ENCODE measurements around the gene PPP1CC.

- TF ChIP-seq POLR2A (IDR thresholded peaks at IDR 0.05; ENCODE audit: low read depth, low read length) (peak; percentile 80), MYC (IDR thresholded peaks at IDR 0.05; ENCODE audit: low read depth, low read length) (no peak), CTCF (IDR thresholded peaks at IDR 0.05; ENCODE audit: extremely low read depth in 1 of 2, insufficient read depth in 1 of 2, low read depth in 1 of 2, low read length in 2 of 2) (no peak), EZH2 (IDR thresholded peaks at IDR 0.05; ENCODE audit: borderline replicate concordance, low read depth, low read length, severe bottlenecking) (no peak), POLR2AphosphoS5 (IDR thresholded peaks at IDR 0.05; ENCODE audit: insufficient read depth, low read depth, low read length) (peak; percentile 75)
These were observed at the start of gene PPP1CC for GRCh38 chr12:110742718-110743570.

Data from endothelial cell of umbilical vein (primary cell).